Suprapubic skin (tissue), 4 donors: ENCODE data around the gene FLII. TPM values are rescaled to one million over a fixed set of nuclear protein-coding genes. Genes with fewer than 3 reads are reported as not detected.
"Not testable (repeated sequence)": the region's sequence is repeated elsewhere in the genome, so short reads cannot be mapped to it uniquely, and the experiment has no call there.

ENCODE experiments used
- DNase-seq, 2 donors: peaks; one replicate each; pipeline ENCODE4 v3.0.0-alpha.2; 2019; ENCODE audit warnings: low spot score in 2 of 2
- H3K27ac ChIP-seq: fragments of 200-600 bp; sonication (generic); one replicate; pipeline ENCODE4 v1.5.1; 2019
- H3K27me3 ChIP-seq: fragments of 200-600 bp; sonication (generic); one replicate; pipeline ENCODE4 v1.5.1; 2019
- H3K36me3 ChIP-seq: fragments of 200-600 bp; sonication (generic); one replicate; pipeline ENCODE4 v1.5.1; 2019
- H3K4me1 ChIP-seq: fragments of 200-600 bp; sonication (generic); one replicate; pipeline ENCODE4 v1.5.1; 2019
- H3K4me3 ChIP-seq: fragments of 200-600 bp; sonication (generic); one replicate; pipeline ENCODE4 v1.5.1; 2019; ENCODE audit warnings: mild to moderate bottlenecking
- H3K9me3 ChIP-seq: fragments of 200-600 bp; sonication (generic); one replicate; pipeline ENCODE4 v1.5.1; 2019
- EP300 ChIP-seq: sonication (generic); formaldehyde crosslinking; IDR thresholded peaks from one replicate; pipeline ENCODE4 v1.6.1; 2017; ENCODE audit warnings: antibody characterized with exemption
- POLR2A ChIP-seq, 2 donors: fragments of 450-650 bp; IDR thresholded peaks; one replicate each; pipeline ENCODE4 v1.6.1; 2017; ENCODE audit warnings: antibody characterized with exemption in 2 of 2, mild to moderate bottlenecking in 2 of 2, moderate library complexity in 2 of 2
- POLR2AphosphoS5 ChIP-seq, 3 donors: sonication (generic); formaldehyde crosslinking; IDR thresholded peaks; one replicate each; pipeline ENCODE4 v1.6.1; 2017; ENCODE audit warnings: antibody characterized with exemption in 3 of 3
- WGBS: methylation state at CpG from one replicate; pipeline ENCODE4 v1.1.5; 2018; 5-methylcytosine and 5-hydroxymethylcytosine counted together
- total RNA-seq, 4 donors: library from RNA; depleted of rRNA; stranded (reverse); fragments of >200 nt; gene quantifications; one replicate each; pipeline ENCODE4 v1.1.0, GENCODE V29; 2016
- TF ChIP-seq, protein P1 (sequence below), 2 donors: fragments of 200-600 bp in 1 of 2; fragments of 450-650 bp in 1 of 2; sonication (generic) in 1 of 2; IDR thresholded peaks; one replicate each; pipeline ENCODE4 v1.5.1; 2016 to 2019; ENCODE audit warnings: antibody characterized with exemption in 2 of 2, mild to moderate bottlenecking in 1 of 2, moderate library complexity in 1 of 2

Gene FLII
- total RNA-seq, 4 donors from 2014 or later = 254 to 350 (median 291) TPM

DNA sequence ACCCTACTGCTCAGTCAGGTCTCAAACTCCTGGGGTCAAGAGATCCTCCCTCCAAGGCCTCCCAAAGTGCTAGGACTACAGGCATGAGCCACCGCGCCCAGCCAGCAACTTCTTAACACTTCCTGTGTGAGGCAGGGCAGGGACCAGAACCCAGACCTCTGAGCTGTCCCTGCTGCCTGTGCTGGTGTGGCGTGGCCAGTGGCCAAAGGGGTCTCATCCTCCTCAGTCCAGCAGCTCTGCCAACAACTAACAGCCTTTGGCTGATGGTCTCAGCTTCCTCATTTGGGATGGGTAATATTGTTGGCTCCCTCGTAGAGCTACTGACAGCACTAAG is 34.5 kb downstream of the FLII start:
- no peaks in the 10 kb centered on the region for H3K36me3 ChIP-seq
- 83% methylated on average over 3 of the region's 4 CpGs for WGBS
- no peak overlapping the region for H3K4me3 ChIP-seq
- DNase-seq = no peak
- H3K27ac ChIP-seq = no peak overlapping the region
- peaks cover 21% of the 10 kb centered on the region for H3K4me1 ChIP-seq
- no peaks in the 10 kb centered on the region for H3K27me3 ChIP-seq
- TF ChIP-seq EP300 (no peak), POLR2A (IDR thresholded peaks at IDR 0.05) (no peak), POLR2AphosphoS5 (IDR thresholded peaks at IDR 0.05) (no peak)
- TF ChIP-seq, protein P1, sequence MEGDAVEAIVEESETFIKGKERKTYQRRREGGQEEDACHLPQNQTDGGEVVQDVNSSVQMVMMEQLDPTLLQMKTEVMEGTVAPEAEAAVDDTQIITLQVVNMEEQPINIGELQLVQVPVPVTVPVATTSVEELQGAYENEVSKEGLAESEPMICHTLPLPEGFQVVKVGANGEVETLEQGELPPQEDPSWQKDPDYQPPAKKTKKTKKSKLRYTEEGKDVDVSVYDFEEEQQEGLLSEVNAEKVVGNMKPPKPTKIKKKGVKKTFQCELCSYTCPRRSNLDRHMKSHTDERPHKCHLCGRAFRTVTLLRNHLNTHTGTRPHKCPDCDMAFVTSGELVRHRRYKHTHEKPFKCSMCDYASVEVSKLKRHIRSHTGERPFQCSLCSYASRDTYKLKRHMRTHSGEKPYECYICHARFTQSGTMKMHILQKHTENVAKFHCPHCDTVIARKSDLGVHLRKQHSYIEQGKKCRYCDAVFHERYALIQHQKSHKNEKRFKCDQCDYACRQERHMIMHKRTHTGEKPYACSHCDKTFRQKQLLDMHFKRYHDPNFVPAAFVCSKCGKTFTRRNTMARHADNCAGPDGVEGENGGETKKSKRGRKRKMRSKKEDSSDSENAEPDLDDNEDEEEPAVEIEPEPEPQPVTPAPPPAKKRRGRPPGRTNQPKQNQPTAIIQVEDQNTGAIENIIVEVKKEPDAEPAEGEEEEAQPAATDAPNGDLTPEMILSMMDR (IDR thresholded peaks at IDR 0.05) = no peak
- no peaks in the 10 kb centered on the region for H3K9me3 ChIP-seq

DNA sequence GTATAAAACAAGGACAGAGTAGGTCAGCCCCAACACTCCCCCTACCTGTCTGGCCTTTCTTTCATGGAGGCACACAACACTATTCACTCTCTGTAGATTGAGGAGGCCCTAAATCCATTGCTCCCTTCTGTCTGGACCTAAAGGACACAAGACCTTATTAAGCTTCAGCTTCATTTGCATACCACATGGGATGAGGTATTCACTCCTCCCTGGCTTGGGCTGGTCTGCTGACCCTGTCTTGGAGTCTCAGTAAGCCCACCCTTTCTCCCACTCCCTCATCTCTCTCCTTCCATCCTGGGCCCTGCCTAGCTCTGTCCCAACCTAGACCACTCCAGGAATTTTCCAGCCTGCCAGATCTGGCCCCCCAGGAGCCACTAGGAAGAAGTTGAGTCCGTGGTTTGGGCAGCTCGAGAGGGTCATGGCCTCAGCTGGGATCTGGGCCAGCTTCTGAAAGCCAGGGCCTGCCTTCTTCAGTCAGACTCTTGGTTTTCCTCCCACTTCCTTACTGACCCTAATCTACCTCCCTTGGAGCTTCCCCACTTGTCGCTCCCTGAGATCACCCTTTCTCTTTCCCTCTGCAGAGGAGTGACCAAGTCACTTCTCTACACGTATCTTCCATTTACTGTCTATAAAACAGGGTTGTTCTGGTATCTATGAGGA is 39.7 kb downstream of the FLII start:
- Histone ChIP-seq H3K36me3 (no peaks in the 10 kb centered on the region), H3K4me1 (peaks cover 5% of the 10 kb centered on the region), H3K27ac (no peak overlapping the region), H3K27me3 (no peaks in the 10 kb centered on the region), H3K9me3 (no peaks in the 10 kb centered on the region), H3K4me3 (no peak overlapping the region)
- TF ChIP-seq POLR2AphosphoS5 (IDR thresholded peaks at IDR 0.05) (no peak), EP300 (no peak), POLR2A (IDR thresholded peaks at IDR 0.05) (no peak)
- TF ChIP-seq, protein P1 (IDR thresholded peaks at IDR 0.05) = no peak
- 52% methylated on average over 4 of the region's 4 CpGs for WGBS
- DNase-seq = no peak

DNA sequence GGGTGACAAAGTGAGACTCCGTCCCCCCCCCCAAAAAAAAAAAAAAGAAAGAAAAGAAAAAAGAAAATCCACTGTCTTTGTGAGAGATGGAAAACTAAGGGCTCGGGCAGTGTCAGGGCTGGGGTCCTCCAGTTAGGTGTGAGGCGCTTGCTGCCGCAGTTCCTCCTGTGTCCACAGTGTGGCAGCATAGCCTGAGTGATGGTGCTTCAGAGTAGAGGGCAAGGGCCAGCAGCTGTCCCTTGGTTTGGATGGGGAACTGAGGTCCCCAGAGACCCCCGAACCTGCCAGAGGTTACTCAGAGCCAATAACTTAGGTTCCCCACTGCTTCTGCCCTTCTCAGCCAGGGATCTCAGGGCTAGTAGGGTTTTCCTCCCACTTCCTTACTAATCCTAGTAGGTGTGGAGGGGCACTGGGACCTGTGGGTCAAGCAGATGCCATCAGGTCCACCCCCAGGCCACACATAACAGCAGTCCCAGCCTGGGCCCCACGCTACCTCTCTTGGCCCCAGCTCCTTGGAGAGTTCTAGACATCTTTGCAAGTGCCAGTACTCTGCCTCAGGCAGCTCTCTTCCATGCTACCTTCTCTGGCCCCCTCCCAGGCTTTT is 41.0 kb downstream of the FLII start:
- H3K4me3 ChIP-seq = no peak overlapping the region
- H3K9me3 ChIP-seq = no peaks in the 10 kb centered on the region
- TF ChIP-seq POLR2A (IDR thresholded peaks at IDR 0.05) = no peak
- TF ChIP-seq, protein P1 (IDR thresholded peaks at IDR 0.05) = peak; percentile 76 to 94
- TF ChIP-seq POLR2AphosphoS5 (IDR thresholded peaks at IDR 0.05) = no peak
- no peak overlapping the region for H3K27ac ChIP-seq
- no peak for DNase-seq
- no peaks in the 10 kb centered on the region for H3K27me3 ChIP-seq
- 15% methylated on average over 6 of the region's 6 CpGs for WGBS
- no peaks in the 10 kb centered on the region for H3K36me3 ChIP-seq
- peaks cover 5% of the 10 kb centered on the region for H3K4me1 ChIP-seq

DNA sequence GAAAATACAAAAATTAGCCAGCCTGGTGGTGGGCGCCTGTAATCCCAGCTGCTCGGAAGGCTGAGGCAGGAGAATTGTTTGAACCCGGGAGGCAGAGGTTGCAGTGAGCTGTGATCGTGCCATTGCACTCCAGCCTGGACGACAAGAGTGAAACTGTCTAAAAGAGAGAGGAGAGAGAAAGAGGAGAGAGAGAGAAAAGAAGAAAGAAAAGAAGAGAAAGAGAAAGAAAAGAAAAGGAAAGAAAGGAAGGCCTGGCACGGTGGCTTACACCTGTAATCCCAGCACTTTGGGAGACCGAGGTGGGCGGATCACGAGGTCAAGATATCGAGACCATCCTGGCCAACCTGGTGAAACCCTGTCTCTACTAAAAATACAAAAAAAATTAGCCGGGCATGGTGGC is 41.6 kb downstream of the FLII start:
- DNase-seq, H3K27ac ChIP-seq, H3K9me3 ChIP-seq, H3K36me3 ChIP-seq, H3K4me3 ChIP-seq, H3K4me1 ChIP-seq, H3K27me3 ChIP-seq: not testable (repeated sequence)
- WGBS = 82% methylated on average over 11 of the region's 11 CpGs

DNA sequence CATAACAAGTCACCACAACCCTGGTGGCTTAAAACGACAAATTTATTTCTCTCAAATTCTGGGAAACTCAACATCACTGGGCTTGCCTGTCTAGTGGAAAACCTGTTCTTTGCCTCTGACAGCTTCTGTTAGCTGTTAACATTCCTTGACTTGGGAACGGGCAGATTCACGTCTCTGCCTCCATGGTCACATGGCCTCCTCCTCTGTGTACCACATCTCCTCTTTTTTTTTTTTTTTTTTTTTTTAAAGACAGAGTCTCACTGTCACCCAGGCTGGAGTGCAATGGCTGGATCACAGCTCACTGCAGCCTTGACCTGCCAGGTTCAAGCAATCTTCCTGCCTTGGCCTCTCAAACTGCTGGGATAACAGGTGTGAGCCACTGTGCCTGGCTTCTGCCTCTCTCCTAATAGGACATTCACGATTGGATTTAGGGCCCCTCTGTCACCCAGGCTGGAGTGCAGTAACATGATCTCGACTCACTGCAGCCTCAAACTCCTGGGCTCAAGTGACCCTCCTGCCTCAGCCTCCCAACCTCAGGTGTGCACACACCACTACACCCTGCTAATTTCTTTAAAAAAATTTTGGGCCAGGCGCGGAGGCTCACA is 44.8 kb downstream of the FLII start:
- no peaks in the 10 kb centered on the region for H3K9me3 ChIP-seq
- peaks cover 28% of the 10 kb centered on the region for H3K36me3 ChIP-seq
- WGBS = 60% methylated on average over 7 of the region's 7 CpGs
- TF ChIP-seq EP300 = no peak
- TF ChIP-seq, protein P1 (IDR thresholded peaks at IDR 0.05) = no peak
- TF ChIP-seq POLR2A (IDR thresholded peaks at IDR 0.05) = no peak
- TF ChIP-seq POLR2AphosphoS5 (IDR thresholded peaks at IDR 0.05) = no peak
- no peak overlapping the region for H3K4me3 ChIP-seq
- H3K4me1 ChIP-seq = peaks cover 4% of the 10 kb centered on the region
- DNase-seq = no peak
- H3K27me3 ChIP-seq = no peaks in the 10 kb centered on the region
- H3K27ac ChIP-seq = no peak overlapping the region
